CD4-positive, alpha-beta T cell treated with Interleukin-17A for 4 hours (primary cell): ENCODE results near the gene SETD5.

Experiments used
- DNase-seq: peaks from one replicate; pipeline ENCODE4 v3.0.0-alpha.2; 2020; ENCODE audit warnings: mixed read lengths

Gene SETD5

DNA sequence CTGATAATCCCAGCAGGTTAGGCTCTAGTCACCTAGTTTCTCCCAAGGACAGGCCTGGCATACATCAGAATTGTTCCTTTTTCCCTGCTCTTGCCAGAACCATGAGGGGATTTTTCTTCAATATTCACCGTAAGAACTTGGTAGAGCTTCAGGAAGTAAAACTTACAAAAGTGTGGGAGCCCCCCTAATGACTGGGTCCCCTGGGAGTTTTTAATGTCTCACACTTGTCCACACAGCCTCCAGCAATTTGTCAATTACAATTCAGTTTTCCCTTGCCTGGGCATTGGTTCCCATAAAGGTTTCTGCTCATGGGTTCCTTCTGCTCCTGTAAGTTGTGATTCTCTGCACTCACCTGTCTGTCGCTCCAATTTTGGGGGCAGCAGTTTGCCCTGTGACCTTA is 127.7 kb downstream of the SETD5 start:
- DNase-seq = no peak
